DMS79 (cell line): ENCODE measurements around the gene TPPP3.

Experiments used
- DNase-seq: peaks from one replicate; lab custom pipeline; 2025; lab: John Stamatoyannopoulos, UW

Gene TPPP3

DNA sequence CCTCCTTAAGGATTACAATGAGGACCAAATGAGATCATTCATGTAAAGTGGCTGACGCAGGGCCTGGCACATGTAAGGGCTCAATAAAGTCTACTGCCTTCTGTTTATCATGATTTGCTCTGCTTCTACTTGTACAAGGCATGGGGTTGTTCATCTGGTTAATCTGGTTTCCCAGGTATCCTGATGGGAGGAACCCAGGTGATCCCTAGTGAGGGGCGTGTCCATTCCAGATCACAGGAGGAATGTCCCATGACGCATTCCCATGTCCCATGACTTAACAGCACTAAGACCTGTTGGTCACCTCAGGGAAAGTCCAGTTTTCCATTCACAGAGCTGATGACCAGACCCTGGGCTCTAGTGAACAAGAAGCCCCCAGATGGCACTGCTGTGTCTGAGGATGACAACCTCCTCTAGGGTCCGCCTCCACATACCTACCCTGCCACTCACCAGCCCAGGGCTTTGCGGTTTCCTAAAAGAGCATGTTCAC lies 11.5 kb upstream of the TPPP3 start:
- peak; percentile 12 for DNase-seq

DNA sequence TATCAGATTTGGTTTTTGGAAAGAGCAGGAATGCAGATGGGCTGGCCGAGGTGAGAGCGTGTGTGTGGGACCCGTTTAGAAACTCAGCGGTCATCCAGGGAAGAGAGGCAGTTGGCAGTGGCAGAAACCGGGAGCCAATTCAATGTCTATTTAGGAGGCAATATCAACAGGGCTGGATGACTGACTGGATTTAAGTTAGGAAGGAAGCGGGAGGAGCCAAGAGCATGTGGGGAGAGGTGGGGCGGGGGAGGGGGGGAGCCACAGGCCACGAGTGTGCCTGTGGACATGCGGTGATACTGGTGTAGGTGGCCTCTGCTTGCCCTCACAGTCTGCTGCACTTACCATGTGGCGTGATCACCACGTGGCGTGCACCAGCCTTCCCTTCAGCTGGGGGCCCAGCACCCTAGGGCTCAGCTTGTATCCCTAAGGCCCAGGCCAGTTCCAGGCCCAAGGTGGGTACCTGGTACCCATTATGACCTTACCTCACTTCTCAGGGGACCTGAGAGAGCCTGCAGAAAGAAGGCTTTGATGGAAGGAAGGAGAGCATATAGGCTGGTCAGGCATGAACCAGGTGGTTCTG lies 10.8 kb upstream of the TPPP3 start:
- no peak for DNase-seq

DNA sequence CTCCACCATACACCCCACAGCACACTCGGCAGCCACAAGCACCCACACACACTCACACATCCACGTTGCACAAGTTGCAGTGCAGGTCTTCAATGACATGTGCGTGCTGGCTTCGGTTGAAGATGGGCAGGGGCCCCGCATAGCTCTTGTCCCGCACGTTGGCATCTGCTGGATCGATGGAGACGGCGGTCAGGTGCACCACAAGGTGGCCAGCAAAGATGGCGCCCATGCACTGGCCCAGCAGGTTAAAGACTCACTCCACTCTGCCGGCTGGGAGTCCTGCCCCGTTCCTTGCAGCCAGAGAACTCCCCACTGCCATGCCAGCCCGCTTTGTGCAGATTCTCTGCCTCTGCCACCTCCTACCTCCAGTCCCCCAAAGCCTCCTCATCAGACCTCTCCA lies 7.6 kb upstream of the TPPP3 start:
- DNase-seq: no peak

DNA sequence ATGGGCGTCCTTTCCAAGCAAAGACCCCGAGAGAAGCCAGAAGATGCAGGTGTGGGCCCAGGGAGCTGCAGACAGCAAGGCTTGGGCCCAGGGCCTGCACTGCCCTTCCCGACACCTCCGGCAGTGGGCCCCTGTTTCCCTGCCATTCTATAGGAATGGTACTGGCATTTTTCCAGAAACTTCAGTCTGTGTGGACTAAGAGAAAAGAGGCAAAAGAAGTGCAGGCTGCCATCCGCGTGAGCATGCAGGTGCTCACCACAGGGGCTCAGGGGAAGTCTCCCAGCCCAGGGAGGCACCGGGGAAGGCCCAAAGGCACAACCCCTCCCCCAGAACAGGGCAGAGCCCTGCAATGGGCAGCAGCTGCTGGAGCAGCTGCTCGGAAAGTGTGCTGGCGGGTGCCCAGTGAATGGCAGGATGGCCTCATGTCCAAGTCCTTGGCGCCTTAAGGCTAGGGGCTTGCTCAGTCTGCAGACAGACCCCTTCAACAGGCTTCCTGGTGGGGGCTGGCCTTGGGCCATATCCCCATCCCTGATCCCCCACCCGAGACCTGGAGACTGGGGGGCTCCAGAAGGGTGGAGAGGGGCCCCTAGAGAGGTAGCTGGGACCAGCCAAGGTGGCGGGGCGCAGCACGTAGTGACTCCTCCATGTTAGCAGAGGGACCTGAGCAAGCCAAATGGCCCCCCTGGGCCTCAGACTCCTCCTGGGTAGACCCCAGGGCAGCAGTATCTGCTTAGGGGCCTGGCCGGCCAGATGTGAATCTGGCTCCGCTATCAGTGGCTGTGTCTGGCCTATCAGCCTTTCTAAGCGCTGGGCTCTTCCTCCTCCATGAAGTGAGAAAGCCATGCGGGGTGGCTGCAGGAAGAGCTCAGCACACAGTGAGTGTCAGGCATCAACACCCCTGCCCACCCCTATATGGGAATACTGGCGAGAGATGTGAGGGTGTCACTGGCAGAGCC lies 6.7 kb upstream of the TPPP3 start:
- DNase-seq: no peak

DNA sequence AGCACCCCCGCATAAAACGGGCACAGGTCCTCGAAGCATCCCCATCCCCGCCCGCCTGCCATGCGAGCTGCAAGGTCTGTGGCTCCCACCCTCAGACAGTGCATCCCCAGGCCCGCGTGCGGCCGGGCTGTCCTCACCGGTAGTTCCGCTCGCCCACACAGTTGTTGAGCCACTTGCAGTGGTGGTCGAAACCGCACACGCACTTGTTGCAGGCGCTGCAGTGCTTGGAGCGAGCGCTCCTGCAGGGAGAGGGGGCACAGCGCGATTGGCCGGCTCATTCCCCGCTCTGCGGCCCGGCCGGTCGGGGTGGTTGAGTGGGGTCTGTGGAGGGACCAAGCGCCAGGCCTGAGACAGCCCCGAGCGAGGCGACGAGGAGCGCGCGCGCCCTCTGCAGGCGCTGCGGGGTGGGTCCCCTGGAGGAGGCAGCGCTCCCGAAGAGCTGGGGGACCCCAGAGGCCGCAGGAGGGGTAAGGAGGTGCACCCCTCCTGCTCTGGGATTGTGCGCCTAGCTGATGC lies 6.0 kb upstream of the TPPP3 start:
- no peak for DNase-seq

DNA sequence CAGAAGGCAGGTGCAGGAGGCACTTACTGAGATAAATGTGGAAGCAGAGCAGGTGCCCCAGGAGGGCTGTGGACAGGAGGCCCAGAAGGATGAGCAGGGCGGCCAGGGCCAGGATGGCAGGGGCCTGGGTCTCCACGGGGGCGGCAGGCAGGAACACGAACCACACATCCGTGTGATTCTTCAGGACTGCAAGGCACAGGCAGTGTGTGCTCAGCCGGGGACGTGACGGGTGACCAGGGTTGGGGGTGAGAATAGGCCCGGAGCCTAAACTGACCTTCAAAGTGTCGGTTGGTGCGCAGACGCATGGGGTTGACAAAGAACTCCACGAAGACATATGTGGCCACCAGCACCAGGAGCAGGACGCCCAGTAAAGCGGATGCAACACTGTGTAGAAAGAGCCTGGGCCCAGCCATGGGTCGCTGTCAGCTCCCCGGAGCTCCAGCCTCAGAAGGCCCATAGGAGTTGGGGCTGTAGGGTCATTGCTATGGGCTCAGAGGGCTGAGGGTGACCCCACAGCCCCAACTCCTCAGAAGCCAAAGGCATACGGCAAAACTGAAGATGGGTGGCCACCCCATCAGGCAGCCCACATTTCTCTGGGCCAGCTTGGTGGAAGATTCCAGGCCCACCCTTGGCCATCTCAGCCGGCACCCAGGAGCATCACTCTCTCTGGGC lies 5.4 kb upstream of the TPPP3 start:
- no peak for DNase-seq

DNA sequence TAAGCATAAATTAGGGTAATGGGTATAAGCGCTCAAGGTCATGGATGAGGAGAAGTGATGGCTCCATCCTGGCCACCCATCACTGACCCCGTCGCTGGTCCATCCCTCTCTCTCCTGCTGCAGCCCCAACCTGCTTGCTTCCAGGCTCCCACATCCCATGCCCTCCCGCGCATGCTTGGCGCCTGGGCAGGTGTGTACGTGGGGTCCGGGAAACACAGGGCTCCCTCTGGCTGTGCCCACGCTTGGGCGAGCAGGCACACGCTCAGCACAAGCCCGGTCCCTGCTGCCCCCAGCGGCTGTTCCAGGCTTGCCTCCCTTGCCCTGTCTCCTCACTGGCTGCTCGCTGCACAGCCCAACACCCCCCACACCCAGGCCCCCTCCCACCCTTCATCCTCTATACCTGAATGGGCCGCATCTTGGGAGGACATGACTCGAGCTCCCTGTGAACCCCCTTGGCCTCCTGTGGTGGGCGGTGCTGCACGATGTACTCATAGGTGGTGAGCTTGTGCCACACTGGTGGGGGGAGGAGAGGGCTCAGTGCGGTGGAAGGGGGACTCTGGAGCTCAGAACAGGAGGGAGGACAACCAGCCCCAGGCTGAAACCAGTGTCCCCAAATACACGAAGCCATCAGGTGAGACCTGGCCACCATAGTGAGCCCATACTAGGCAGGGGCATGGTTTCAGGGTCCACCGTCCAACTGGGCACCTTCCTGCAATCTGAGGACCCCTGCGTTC lies 4.7 kb upstream of the TPPP3 start:
- no peak for DNase-seq

DNA sequence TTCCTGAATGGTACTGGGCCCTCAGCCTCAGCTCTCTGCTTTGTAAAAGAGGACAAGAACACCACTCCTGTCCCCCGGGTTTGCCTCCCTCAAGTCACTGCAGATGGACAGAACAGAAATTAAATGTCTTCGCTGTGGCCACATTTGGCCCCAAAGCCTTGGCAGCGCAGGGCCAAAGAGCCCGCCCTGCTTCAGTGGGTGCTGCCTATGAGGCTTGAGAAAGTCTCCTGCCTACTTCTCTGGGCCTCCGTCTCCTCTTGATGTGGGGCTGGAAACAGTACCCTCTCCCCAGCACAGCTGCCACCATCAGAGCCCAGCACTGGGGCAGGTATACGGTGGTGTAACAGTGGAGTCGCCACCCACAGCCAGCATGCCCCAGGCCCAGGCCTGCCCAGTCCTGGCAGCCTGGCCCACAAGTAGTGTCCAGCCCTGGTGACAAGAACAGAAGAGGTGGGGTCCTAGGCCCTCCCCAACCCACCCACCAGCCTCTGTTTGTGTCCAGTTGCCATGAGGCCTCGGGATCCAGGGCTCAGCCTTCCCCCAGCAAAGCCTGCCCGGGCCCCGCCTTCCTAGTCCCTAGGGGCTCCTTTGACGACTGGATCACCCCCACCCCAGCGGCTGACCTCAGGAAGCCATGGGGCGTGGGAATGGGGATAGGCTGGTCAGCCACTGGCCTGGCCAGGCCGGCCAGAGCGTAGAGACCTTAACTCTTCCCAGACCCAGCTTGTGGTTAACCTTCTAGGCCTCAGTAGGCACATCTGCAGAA lies 3.9 kb upstream of the TPPP3 start:
- no peak for DNase-seq

DNA sequence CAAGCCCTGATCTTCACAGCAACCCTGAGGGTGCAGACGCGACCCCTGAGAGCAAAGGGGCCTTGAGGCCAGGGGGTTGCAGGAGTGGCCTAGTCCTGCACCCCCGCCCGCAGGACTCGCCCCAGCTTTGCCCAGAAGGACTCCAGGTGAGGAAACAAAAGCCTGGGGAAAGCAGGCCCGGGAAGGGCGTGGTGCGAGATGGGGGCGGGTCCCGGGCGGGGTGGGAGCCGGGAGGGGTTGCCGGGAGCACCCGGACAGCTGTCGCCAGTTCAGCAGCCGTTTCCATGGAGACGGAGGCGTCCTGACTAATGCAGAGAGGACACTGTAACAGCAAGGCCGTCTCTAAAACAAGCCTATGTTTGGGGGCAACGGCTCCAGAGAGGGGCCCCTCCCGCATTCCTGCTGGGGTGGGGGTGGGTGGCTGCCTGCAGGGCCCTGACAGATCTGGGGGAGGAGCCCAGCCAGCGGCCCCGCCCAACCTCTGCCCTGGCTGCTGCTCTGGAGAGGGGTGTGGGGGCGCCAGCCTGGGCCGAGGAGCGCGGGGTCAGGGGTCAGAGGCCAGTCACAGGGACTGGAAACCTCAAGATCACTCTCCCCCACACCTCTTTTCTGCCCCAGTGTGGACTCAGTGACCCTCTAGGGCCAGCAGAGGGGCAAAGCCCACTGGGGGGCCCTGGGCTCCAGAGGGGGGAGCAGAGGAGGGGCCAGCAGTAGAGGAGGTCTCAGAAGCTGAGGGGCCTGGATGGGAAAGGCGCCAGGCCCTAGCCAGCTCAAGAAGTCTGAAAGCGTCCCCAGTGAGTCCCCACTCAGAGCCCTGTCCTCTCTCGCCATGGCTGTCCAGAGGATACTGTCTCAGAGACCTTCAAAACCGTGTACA lies 3.1 kb upstream of the TPPP3 start:
- DNase-seq: peak; percentile 73

DNA sequence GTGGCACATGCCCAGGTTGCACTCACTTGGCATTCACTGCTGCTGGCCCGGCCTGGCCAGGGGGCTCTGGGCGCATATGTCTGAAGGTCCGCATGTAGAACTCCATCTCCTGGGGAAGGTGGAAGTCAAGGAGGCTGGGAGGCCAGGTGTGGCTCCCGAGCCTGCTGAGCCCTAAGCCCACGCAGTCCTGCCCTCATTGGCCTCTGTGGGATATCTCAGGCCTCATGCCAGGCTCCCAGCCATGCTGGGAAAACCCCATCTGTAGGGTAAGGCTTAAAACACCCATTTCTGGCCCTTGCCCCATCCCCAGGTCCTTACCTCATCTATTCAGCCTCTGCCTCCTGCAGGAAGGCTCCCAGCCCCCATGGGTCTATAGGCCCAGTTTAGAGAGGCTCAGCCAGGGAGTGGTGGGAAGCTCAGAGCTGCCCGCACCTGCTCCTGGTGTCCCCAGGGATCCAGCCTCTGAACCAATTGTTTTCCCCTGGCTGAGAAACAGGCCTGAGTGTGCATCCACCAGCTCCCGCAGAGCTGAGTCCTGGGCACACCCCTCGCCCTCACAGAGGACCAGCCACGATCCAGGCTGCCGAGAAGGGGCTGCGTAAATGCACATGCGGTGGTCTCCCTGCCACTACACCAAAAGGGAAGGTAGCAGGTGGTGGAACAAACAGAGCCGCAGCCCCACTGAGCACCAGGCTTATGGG lies 2.3 kb upstream of the TPPP3 start:
- peak; percentile 74 for DNase-seq

DNA sequence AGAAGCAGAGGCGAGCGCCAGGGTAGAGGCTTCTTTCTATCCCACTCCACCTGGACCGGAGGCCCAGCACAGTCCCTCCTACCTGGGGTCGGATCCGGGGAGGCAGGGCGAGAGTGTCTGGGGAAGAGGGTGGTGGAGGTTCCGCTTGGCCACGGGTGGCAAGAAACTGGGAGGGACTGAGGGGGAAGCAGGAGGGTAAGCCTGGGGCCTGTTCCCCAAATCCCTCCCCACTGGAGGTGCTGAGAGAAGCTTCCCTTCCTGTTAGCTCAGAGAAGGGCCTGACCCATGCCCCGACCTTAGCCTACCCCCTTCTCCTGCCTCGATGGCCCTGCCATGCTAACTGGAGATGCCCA lies 1.8 kb upstream of the TPPP3 start:
- DNase-seq: no peak

DNA sequence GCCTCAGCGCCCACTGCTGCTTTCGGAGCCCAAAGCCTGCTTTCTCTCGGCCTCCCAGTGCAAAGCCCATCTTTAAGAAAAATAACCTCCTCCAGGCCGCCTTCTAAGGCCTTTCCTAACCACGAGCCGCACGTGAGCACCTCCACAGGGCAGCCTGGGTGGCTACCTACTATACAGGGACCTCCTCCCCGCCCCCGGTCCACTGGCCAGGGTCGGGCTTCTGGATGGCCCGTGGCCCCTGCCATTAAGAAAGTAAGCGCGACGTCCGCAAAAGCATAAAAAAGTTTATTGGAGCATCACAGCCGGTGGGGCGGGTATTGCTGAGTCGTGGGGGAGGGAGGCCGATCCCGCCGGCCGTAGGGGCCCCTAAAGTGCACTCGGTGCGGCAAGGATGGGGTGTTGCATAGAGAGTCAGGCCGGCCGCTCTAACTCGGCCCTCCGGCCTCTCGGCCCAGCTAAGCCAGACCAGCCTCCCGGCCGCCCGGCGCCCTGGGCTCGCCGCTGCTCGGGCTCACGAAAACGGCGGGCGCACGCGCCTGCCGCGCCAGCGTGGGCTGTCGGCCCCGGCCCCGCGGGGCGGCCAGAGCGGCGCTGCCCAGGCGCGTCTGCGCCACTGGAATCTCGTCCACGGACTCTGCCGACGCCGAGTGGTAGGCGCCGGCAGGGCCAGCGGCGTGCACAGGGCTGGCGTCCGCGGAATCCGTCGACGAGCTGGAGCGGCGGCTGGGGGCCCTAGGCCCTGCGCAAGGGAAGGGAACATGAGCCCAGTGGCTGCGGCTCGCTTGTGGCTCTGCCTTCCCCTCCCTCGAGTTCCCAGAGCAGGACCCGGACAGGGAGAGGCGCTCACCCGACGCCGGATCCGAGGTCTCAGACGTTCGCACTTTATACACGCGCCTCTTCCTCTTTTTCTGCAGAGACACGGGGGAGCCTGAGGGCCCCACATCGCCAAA lies 1.1 kb upstream of the TPPP3 start:
- no peak for DNase-seq

DNA sequence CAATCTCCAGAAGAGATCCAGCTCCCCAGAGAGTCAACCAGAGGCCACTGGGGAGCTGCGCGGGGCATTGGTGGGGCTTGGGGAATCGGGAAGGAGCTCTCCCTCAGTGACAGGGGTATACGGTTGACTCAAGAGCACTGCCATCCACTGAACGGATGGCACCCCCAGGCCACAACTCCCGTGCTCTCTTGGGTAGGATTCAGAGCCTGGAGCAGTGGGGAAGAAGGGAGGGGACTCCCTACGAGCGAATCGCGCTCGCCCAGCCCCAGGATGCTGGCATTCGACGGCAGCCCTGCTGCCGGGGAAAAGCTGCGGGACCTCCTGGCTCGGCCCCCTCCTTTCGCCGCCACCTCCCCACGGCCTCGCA lies 473 bp upstream of the TPPP3 start:
- DNase-seq: no peak

DNA sequence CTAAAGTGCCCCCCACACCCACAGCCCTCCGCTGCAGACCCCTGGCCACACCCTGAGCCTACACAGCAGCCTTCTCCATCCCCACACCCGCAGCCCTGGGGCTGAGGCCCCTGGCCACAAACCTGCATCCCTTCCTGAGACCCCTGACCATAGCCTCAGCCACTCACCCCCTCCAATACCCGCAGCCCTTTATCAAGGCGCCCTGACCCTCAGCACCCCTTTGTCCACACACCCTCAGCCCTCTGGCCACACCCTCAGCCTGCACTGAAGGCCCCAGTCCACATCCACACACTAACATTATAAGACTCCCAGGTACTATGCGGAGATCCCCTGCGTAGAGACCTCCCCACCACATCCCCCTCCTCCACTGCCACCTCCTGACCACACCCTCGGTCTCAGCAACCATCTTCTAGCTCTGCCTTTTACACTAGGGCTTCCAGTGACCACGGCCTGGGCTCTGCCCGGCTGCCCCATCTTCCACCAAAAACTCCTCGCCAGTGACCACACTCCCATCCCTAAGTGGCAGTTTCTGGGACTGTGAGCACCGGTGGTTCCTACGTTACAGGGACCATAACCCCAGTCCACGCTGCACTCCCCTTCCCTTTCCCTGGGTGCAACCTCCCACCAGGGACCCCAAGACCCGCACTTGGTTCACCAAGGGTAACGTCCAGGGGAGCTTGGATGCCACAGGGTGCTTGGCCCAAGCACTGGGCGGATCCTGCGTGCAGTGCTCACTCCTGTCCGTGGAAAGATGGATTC lies 818 bp downstream of the TPPP3 start:
- DNase-seq: no peak

DNA sequence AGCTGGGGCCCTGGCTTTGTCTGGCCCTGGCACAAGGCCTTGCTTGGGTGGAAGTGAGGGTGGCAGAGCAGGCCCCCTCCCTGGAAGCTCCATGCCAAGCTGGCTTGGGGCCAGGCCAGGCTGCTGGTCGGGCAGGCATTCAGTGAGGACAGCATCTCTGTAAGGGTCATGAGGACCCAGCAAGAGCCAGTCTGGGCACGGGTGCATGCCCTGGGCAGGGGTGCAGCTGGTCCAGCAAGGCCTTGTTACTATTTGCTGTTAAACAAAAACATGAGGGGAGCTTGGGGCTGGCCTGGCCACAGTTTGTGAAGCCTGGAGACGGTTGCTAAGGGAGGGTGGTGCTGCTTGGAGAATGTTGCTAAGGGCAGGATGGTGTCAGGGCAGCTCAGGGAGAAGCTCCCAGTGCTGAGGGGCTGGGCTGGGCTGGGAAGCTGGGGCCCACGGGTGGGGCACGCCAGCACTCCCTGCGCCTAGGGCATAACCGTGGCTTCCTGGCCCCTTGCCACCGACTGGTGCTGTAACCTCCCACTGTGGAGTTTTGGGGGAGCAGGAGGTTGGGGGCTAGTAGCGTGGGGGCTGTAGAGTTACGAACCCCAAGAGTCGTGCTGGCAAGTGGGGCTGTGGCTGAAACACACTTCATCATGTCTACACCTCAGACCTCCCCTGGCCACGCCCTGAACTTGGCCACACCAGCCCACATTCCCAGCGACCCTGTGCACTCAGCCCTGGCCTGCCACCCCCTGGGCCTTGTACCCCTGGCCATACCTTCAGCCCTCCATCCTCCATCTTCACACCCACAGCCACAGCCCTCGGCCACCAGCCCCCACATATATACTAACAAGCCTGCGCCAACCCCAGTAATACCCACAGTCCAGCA lies 1.6 kb downstream of the TPPP3 start:
- no peak for DNase-seq

DNA sequence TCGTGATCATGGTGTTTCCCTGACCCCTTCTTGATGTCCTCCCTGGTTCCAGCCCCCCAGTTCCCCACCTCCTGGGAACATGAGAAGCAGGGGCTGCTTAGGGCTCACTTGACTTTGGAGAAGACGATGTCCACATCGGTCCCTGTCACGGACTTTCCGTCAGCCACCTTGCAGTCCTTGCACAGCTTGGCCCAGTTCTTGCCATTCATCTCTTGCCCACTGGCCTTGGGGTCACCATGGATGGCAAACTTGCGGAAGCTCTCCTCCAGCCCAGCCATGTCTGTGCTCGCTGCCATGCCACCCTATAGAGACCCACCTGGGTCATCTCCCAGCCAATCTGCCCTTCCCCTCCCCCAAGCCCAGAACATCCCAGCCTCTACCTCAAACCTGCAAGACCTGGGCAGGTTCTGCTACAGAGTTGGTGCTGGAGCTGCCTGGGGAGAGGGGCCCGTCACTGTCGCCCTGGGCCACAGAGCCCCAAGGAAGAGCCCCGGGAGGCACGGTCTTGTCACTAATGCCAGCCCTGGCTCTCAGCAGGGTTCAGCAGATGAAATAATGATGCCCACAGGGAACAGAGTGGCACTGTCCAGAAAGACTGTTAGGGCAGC lies 2.4 kb downstream of the TPPP3 start:
- no peak for DNase-seq
